GM12874 (cell line): ENCODE measurements around the gene CRAMP1.

ENCODE experiments used
- CTCF ChIP-seq: IDR thresholded peaks from 2 replicates; pipeline ENCODE4 v1.5.1; 2011; ENCODE audit warnings: low read depth, mild to moderate bottlenecking, control low read depth, low read length, moderate library complexity; ENCODE audit not compliant: insufficient read depth

The CRAMP1 gene

DNA sequence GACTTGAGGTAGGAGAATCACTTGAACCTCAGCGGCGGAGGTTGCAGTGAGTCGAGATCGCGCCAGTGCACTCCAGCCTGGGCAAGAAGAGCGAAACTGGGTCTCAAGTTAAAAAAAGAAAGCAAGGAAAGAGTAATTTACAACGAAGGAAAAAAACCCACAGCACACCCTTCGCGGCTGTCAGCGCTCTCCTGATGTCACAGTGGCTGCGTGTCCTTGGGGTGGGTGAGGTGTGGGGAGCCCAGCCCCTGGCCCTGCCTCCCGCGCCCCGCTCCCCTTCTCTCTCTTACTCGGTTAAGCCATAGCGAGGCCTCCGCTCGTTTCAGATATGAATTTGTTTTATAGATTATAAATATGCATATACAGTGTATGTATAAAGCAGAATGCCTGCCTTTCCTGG, 65.2 kb downstream of the CRAMP1 start:
- no peak for TF ChIP-seq CTCF

GRCh38 chr16:1677942-1678499, 65.9 kb downstream of the CRAMP1 start, which contains the start of gene JPT2:
JPT2 (plus strand) TSS chr16:1678279; CDS start chr16:1678313, 34 bp downstream.
- TF ChIP-seq CTCF = no peak

DNA sequence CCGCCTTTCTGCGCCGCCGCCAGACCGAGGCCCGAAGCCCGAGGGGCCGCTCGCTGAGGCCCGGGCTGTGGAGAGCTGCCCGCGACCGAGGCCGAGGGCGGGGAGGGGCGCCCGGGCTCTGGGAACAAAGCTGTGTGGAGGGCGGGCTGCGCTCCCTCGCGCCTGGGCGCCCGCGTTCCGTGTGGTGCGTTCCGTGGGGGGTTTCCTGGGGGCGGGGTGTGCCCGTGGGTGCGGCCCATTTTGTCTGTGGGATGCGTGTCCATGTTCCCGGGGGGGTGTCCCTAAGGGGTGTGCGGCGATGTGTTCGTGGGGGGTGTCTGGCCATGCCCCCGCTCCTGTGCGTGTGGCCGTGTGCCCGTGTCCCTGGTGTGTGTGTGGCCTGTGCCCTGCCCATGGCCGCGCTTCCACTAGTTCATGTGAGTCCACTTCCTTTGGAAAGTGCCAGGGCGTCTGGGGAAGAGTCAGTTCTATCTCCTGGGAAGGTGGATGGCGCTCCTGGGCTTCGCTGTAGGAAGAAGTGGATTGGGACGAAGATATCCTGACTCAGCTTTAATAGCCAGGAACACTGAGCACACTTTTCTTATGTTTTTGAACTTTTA, 66.4 kb downstream of the CRAMP1 start:
- no peak for TF ChIP-seq CTCF

- TF ChIP-seq CTCF = no peak
These were observed 68.2 kb downstream of the CRAMP1 start for GRCh38 chr16:1680361-1680760.

DNA sequence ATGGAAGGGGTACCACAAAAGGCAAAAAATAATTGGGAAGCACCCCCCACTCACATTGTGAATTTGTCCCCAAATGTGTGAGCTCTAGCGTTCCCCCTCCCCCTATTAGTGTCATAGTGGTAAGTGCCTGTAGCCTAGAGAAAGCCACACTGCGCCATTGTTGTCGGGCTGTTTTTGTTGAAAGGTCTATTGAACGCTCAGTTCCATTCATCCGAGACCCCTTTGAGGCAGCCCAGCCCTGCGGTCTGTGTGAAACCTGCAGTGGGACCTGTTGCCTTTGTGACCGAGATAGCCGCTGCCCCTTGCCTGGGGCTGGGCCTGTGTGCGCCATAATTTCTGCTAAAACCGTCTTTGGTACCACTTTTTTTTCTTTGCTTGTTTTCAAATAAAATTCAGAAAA, 68.9 kb downstream of the CRAMP1 start:
- no peak for TF ChIP-seq CTCF

DNA sequence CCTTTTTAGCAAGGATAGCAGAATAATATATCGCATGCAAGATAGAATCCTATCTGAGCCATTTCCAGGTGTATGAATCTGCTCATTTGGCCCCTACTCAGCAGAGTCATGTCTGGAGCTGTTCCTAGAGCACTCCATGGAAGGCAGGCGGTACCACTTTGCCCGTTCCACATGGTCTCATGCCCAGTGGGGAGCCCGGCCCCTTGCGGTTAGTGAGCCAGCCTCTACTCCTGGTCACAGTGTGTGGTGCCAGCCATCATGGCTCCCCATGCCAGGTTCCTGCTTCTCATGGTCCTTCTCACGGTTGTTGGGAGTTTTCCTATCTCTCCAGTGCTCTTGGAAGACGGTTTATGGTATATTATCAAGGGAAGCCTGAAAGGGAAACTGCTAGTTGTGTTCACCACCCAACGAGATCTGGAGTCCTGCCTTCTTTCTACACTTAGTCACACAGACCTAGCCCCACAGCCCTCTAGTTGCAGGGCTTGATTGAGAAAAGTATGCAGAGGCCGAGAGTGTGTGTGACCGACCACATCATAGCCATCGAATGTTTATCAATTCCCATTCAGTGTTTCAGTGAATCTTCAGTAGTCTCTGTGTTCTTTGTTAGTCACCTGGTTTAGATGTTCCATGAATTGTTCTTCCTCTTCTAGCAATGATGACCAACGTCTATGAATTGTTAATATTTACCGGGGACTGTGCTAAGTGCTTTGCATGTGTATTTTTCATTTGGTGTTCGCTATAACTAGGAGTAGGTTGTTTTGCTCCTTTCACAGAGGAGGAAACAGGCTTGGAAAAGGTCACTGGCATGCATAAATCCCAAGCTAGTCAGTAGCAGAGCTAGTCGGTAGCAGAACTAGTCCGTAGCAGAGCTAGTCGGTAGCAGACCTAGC, 75.5 kb downstream of the CRAMP1 start:
- no peak for TF ChIP-seq CTCF

GRCh38 chr16:1688807-1689560, 76.8 kb downstream of the CRAMP1 start:
- TF ChIP-seq CTCF = no peak
